Lower leg skin (tissue), 3 donors: ENCODE measurements around the gene CSTF1.

ENCODE experiments used
- CTCF ChIP-seq, 3 donors: fragments of 450-650 bp; IDR thresholded peaks; one replicate each; pipeline ENCODE4 v1.5.1; 2016; ENCODE audit warnings: antibody characterized with exemption in 3 of 3, mild to moderate bottlenecking in 3 of 3, moderate library complexity in 2 of 3
- POLR2A ChIP-seq, 2 donors: fragments of 450-650 bp; IDR thresholded peaks; one replicate each; pipeline ENCODE4 v1.6.1; 2016 to 2017; ENCODE audit warnings: antibody characterized with exemption in 2 of 2, mild to moderate bottlenecking in 1 of 2, moderate library complexity in 1 of 2

- TF ChIP-seq CTCF (IDR thresholded peaks at IDR 0.05) (no peak), POLR2A (IDR thresholded peaks at IDR 0.05) (no peak)
Observed at GRCh38 chr20:56454754-56455153, 62.3 kb downstream of the CSTF1 start.
